MV-4-11 (cell line): ENCODE data around the gene TEX30.

Source experiments
- DNase-seq: peaks from one replicate; lab custom pipeline; 2025; lab: John Stamatoyannopoulos, UW

The TEX30 gene

GRCh38 chr13:102779436-102780159, 6.0 kb upstream of the TEX30 start:
- peak; percentile 56 for DNase-seq

DNA sequence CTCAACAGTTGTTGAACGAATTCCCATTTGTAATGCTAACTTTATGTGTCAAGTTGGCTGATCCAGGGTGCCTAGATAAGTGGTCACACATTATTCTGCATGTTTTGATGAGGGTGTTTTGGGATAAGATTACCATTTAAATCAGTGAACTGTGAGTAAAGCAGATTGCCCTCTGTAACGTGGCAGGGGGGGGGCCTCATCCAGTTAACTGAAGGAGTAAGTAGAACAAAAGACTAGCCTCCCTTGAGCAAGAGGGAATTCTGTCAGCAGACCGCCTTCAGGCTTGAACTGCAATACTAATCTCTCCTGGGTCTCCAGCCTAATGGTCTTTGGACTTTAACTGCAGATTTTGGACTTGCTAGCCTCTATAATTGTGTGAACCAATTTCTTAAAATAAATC, 4.2 kb upstream of the TEX30 start:
- no peak for DNase-seq

- DNase-seq = no peak
Observed at GRCh38 chr13:102776271-102776670, 2.7 kb upstream of the TEX30 start.

GRCh38 chr13:102774591-102775520, 1.3 kb upstream of the TEX30 start:
- DNase-seq = peak; percentile 84

GRCh38 chr13:102774214-102774568, 605 bp upstream of the TEX30 start:
- DNase-seq = no peak

DNA sequence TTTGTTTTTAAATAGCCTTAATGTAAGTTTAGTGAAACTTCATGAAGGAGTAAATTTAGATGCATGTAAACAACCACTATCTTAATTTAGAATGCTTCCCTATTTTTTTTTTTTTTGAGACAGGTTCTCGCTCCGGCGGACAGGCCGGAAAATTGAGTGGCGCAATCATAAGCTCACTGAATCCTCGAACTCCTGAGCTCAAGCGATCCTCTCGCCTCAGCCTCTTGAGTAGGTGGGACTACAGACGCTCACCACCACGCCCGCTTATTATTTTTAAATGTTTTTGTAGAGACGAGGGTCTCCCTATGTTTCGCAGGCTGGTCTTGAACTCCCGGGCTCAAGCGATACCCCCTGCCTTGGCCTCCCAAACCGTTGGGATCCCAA, 1.6 kb downstream of the TEX30 start:
- DNase-seq = peak; percentile 47

- peak; percentile 75 for DNase-seq
Observed at GRCh38 chr13:102771298-102772041, 2.1 kb downstream of the TEX30 start.

GRCh38 chr13:102770435-102770834, 3.2 kb downstream of the TEX30 start:
- DNase-seq = no peak

DNA sequence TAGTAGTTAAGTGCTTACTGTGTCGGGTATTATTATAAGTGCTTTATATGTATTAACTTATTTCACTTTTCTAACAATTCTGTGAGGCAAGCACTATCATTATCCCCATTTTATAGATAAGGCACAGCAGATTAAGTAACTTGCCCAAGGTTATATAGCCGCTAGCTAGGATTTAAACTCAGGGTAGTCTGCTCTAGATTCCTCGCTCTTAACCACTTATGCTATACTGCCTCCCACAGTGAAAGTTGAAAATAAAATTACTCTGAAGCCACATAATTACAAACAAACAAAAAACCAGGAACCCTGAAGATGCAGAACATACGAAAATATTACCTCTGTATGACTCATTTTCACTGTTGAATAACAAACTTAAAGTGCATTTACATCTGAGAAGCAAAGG, 3.9 kb downstream of the TEX30 start:
- no peak for DNase-seq

DNA sequence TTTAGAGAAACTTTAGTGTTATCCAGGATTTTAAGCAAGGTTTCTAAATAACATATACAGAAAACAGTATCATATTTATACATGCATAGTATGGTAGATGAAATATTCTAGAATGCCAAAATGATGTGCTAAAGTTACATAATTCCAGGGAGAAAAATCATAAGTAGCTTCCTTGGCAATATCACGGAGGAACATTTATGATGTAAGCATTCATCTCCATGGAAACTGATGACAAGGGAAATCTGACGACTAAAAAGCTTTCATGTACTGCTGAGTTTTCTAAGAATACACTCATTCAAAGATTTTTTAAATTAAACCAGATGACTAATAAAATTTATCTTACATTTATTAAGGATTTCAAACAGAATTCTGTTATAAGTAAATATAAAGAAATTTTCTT, 4.7 kb downstream of the TEX30 start:
- no peak for DNase-seq

- no peak for DNase-seq
Observed at GRCh38 chr13:102763741-102764140, 9.8 kb downstream of the TEX30 start.

GRCh38 chr13:102761071-102761470, 12.5 kb downstream of the TEX30 start:
- no peak for DNase-seq

GRCh38 chr13:102758842-102759241, 14.7 kb downstream of the TEX30 start:
- no peak for DNase-seq

- no peak for DNase-seq
Observed at GRCh38 chr13:102757006-102757405, 16.6 kb downstream of the TEX30 start.

- no peak for DNase-seq
Observed at GRCh38 chr13:102751886-102752285, 21.7 kb downstream of the TEX30 start.

DNA sequence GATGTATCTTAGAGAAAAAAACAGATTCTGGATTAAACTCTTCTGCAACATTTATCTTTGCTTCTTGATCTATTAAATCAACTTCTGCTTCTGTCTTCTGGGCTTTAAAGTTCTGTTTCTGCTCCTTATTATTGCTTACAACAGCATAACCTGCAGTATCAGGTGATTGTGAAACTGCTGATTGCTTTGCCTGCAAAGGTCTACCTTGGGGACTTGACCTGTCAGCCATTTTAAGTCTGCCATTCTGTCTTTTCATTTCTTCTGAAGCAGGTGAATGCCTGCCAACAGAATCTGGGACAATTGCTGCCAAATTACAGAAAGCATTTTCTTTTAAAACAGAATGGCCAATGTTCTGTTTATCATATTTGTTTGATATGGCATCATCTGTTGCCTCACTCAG, 31.1 kb downstream of the TEX30 start:
- no peak for DNase-seq

- no peak for DNase-seq
Observed at GRCh38 chr13:102742101-102742500, 31.5 kb downstream of the TEX30 start.

DNA sequence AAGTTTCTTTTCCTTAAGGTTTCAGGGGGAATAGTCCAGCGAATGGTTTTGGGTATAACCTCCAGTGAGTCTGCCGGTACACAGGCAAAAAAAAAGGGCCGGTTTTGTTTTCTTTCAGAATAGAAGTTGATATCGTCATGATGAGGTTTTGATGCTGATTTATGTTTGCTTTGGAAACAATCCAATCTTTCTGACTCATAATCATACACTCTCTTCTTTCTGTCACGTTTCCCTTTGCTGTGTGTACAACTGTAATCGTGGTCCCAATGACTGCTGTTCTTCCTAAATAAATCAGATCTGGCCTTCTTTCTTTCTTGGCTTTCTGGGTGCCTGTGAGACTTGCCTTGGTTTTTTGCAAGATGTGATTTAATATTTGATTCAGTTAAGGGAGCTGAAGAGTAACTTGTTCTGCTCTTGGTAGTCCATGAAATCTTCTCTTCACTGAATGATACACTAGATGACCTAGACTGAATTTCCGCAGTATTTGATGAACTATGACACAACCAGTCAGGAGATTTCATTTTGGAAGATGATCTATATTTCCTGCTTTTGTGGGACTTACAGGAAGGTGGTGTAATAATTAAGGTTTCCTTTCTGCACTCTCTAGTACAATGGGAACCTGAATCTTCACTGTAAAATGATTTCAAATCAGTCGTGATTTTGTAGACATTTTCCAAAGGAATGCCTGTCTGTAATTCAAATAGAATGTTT, 43.9 kb downstream of the TEX30 start:
- peak; percentile 42 for DNase-seq

DNA sequence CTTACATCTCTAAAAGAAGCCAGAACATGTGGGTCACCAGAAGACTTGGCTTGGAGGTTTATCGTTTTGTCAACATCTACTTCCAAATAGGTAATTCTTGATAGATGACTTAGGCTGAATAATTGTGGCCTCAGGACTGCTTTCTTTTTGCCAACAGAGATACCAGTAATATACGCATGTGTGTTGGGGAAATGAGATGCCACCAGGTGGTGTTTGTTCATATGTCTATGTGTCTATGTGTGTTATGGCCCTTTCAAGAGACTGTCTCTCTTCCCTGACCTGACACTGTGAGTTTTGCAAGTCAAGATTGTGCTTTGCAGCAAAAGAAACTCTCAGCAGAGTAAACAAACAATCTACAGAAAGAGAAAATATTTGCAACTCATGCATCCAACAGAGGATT, 47.2 kb downstream of the TEX30 start:
- DNase-seq = peak; percentile 38

- DNase-seq = peak; percentile 60
Observed at GRCh38 chr13:102724923-102725322, 48.7 kb downstream of the TEX30 start.

GRCh38 chr13:102721800-102722231, 51.8 kb downstream of the TEX30 start:
- peak; percentile 53 for DNase-seq

DNA sequence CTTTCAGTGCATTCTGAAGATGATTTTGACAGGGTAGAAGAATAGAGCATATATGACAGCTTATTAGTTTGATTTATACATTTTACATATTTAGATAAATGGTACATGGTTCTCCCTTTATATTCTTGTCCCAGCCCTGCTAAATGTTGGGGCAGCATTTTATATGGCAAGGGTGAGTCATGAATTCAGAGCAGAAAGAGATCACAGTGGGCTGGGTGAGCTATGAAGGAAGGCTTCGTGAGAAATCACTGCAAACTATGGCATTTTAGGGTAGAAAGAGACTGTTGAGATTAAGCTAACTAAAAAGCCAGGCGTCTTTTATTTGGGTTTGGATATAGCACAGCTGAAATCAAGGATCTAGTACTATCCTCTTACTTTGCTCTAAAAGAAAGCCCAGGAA, 54.8 kb downstream of the TEX30 start:
- DNase-seq = no peak
